Measurements from ENCODE around the gene INVS. TPM values are rescaled to one million over a fixed set of nuclear protein-coding genes. Genes with fewer than 3 reads are reported as not detected.

INVS gene
- total and polyA plus RNA-seq, 4 donors, result 11.8 to 33.1 (median 19.2) TPM

DNA sequence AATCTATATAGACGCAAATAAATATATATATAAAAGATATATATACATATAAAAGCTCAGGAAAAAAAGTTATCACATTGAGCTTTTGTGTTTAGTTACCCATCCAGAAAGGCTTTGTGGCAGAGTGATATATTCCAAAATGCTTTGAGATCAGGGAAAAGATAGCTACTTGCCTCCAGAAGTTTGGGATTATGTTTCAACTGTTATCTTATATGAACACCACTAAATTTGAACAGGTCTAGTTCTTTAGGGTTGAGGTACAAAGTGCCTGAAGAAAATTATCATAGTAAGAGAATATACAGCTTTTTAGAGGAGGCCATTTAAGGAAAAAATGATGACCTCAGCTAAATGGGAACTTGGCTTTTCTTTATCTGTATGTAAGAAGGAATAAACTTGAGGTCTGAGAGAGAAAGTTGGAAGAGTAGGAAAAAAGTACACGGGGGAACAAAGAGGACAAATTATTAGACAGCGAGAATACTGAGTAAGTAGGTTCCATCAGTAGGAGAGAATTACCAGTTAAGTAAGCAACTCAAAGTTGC is 2.6 kb upstream of the INVS start:
- 86% methylated on average over 2 of the region's 3 CpGs for WGBS (ENCODE audit: insufficient coverage)
- Histone ChIP-seq H3K27ac (ENCODE audit: low read depth, low read length) (no peak overlapping the region), H3K4me1 (ENCODE audit: control insufficient read depth, insufficient read depth, low read length) (peaks cover 7% of the 10 kb centered on the region), H3K36me3 (ENCODE audit: control insufficient read depth, insufficient read depth, low read length) (no peaks in the 10 kb centered on the region), H3K4me3 (ENCODE audit: low read depth, low read length) (no peak overlapping the region), H3K9me3 (ENCODE audit: control insufficient read depth, insufficient read depth, low read length) (no peaks in the 10 kb centered on the region), H3K27me3 (ENCODE audit: control insufficient read depth, insufficient read depth, low read length) (no peaks in the 10 kb centered on the region)
- no peak for DNase-seq (ENCODE audit: low read depth in 4 of 6, low spot score in 6 of 6)

DNA sequence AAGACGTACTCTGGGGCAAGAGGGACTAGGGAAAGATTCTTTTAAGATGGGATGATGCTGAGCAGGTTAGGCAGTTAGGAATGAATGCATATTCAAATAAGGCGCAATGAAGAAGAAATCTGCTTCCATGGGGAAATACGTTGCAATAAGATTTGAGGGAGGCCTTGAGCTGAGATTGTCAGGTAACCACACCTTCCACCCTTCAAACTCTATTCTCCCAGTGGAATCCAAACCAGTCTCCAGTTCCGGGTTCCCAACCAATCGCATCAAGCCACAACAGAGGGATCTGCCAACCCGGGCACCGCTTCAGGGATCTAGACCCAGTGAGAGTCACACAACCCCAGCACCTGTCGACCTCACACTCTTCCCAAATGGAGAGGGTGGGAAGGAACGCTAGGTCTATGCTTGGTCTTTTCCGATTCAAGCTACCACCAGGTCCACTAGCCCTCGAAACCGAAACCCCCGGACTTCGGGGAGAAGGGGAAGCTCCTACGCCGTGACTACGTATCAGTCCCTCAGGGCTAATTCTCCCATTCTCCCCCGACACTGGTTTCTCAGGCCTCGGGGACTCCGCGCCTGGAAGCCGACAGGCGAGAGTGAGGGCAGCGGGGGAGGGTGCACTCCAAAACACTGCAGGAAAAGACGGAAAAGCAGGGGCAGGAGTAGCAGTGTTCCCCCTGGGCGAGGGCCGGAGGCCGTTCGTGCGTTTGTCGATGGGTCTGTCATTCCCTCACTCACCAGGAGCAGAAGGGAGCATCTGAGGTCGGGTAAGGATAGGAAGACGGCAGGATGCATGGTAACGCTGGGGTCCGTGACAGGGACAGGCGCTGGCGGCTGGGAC is 777 bp upstream of the INVS start:
- Histone ChIP-seq H3K4me3 (ENCODE audit: low read depth, low read length) (peak overlapping the region; percentile 92), H3K9me3 (ENCODE audit: control insufficient read depth, insufficient read depth, low read length) (no peaks in the 10 kb centered on the region), H3K36me3 (ENCODE audit: control insufficient read depth, insufficient read depth, low read length) (no peaks in the 10 kb centered on the region), H3K4me1 (ENCODE audit: control insufficient read depth, insufficient read depth, low read length) (peaks cover 7% of the 10 kb centered on the region), H3K27me3 (ENCODE audit: control insufficient read depth, insufficient read depth, low read length) (no peaks in the 10 kb centered on the region), H3K27ac (ENCODE audit: low read depth, low read length) (peak overlapping the region; percentile 89)
- 2% methylated on average over 18 of the region's 37 CpGs for WGBS (ENCODE audit: insufficient coverage)
- peak in 3 of 6 donors; percentile 9 to 53 (median 44) for DNase-seq (ENCODE audit: low read depth in 4 of 6, low spot score in 6 of 6)

DNA sequence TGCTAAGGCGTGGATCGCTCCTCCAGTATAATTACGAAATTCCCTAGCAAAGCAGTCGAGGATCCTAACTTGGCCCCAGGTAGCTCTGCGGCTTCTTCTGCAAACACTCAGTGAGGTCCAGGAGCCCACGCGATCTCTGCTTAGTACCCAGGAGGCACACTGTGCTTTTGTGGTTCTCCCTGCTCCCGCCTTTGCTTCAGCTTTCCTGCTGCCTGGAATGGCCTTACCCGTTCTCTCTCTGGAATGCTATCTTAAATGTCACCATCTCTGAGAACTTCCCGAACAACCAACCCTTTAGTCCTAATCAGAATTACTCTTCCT is 639 bp downstream of the INVS start:
- H3K27ac ChIP-seq (ENCODE audit: low read depth, low read length), result peak overlapping the region; percentile 95
- peak overlapping the region; percentile 92 for H3K4me3 ChIP-seq (ENCODE audit: low read depth, low read length)
- peaks cover 7% of the 10 kb centered on the region for H3K4me1 ChIP-seq (ENCODE audit: control insufficient read depth, insufficient read depth, low read length)
- no peaks in the 10 kb centered on the region for H3K9me3 ChIP-seq (ENCODE audit: control insufficient read depth, insufficient read depth, low read length)
- 6% methylated on average over 9 of the region's 10 CpGs for WGBS (ENCODE audit: insufficient coverage)
- H3K27me3 ChIP-seq (ENCODE audit: control insufficient read depth, insufficient read depth, low read length), result no peaks in the 10 kb centered on the region
- H3K36me3 ChIP-seq (ENCODE audit: control insufficient read depth, insufficient read depth, low read length), result no peaks in the 10 kb centered on the region
- peak in 1 of 6 donors; percentile 38 for DNase-seq (ENCODE audit: low read depth in 4 of 6, low spot score in 6 of 6)

DNA sequence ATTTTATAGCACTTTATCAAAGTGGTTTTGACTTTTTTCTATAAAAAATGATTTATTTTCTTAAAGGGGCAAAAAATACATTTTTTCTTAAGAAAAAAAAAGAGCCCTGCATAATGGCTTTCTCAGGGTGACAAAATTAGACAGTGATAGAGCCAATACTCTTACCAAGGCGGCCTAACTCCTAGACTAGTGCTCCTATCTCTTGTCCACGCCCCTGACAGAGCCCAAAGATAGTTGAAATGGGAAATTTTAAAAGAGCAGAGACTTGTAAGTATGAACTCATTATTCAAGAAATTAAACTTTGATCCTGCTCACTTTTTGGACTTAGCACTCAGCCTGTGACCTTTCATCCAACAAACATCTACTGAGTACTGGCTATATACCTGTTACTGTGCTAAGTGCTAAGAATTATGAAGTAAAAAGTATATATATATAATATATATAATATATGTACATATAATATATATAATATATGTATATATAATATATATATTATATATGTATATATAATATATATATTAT is 1.2 kb downstream of the INVS start:
- no peaks in the 10 kb centered on the region for H3K36me3 ChIP-seq (ENCODE audit: control insufficient read depth, insufficient read depth, low read length)
- H3K27ac ChIP-seq (ENCODE audit: low read depth, low read length), result peak overlapping the region; percentile 95
- peak overlapping the region; percentile 92 for H3K4me3 ChIP-seq (ENCODE audit: low read depth, low read length)
- DNase-seq (ENCODE audit: low read depth in 4 of 6, low spot score in 6 of 6), result no peak
- H3K4me1 ChIP-seq (ENCODE audit: control insufficient read depth, insufficient read depth, low read length), result peaks cover 7% of the 10 kb centered on the region
- no peaks in the 10 kb centered on the region for H3K27me3 ChIP-seq (ENCODE audit: control insufficient read depth, insufficient read depth, low read length)
- H3K9me3 ChIP-seq (ENCODE audit: control insufficient read depth, insufficient read depth, low read length), result no peaks in the 10 kb centered on the region
- no CpG with 5 or more reads among the region's 2 CpGs for WGBS (ENCODE audit: insufficient coverage)

DNA sequence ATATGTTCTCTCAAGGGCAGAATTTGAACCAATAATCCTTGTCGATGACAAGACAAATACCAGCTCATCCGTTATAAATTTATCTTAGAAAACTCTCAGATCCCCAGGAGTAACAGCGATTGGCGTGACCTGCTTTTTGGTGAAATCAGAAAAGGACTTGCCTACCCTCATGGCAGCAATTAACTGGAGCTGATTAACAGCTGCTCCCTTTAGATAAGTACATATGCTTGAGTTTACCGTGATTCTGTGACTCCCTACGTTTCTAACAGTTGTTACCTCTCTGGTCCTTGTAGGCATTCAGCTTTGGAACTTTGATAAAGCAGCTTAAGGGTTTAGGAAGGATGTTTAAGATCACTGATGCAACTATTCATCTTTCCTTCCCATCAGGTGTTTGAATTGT is 2.6 kb downstream of the INVS start:
- no peak for DNase-seq (ENCODE audit: low read depth in 4 of 6, low spot score in 6 of 6)
- Histone ChIP-seq H3K4me3 (ENCODE audit: low read depth, low read length) (no peak overlapping the region), H3K36me3 (ENCODE audit: control insufficient read depth, insufficient read depth, low read length) (no peaks in the 10 kb centered on the region), H3K4me1 (ENCODE audit: control insufficient read depth, insufficient read depth, low read length) (peaks cover 7% of the 10 kb centered on the region), H3K27ac (ENCODE audit: low read depth, low read length) (no peak overlapping the region), H3K9me3 (ENCODE audit: control insufficient read depth, insufficient read depth, low read length) (no peaks in the 10 kb centered on the region), H3K27me3 (ENCODE audit: control insufficient read depth, insufficient read depth, low read length) (no peaks in the 10 kb centered on the region)
- 100% methylated on average over 1 of the region's 6 CpGs for WGBS (ENCODE audit: insufficient coverage)

DNA sequence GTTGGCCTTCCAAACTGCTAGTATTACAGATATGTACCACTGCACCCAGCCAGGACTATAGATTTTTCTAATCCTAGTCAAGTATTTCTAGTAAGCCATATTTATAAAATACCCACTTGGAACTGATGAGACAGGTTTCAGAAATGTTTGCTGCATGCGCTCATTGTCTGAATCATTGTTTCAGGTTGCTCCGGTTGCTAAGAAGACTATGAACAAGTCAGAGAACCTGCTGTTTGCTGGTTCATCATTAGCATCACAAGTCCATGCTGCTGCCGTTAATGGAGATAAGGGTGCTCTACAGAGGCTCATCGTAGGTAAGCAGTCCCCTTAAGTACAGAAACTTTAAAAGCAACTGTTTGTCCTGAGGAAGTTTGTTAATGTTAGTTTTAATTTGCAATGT is 5.3 kb downstream of the INVS start:
- Histone ChIP-seq H3K4me3 (ENCODE audit: low read depth, low read length) (no peak overlapping the region), H3K27me3 (ENCODE audit: control insufficient read depth, insufficient read depth, low read length) (no peaks in the 10 kb centered on the region), H3K36me3 (ENCODE audit: control insufficient read depth, insufficient read depth, low read length) (no peaks in the 10 kb centered on the region), H3K4me1 (ENCODE audit: control insufficient read depth, insufficient read depth, low read length) (no peaks in the 10 kb centered on the region), H3K9me3 (ENCODE audit: control insufficient read depth, insufficient read depth, low read length) (no peaks in the 10 kb centered on the region), H3K27ac (ENCODE audit: low read depth, low read length) (no peak overlapping the region)
- 90% methylated on average over 2 of the region's 4 CpGs for WGBS (ENCODE audit: insufficient coverage)
- DNase-seq (ENCODE audit: low read depth in 4 of 6, low spot score in 6 of 6), result no peak

DNA sequence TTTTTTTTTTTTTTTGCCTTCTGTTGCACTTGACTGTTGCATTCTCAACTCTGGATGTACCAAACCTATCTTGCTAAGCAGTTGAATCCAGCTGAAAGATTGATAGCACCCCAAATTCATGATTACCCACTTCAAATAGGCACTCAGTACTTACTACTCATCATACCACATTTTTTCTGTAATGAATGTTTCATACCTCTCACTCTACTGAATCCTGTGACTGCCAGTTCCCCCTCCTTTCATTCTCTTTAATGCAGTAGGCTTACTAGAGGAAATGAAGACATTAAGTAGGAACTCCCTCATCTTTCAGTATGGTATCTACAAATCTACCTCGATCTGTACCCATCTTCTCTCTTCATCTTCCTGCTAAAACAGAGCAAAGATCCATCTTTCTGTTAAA is 6.8 kb downstream of the INVS start:
- WGBS (ENCODE audit: insufficient coverage), result 0% methylated on average over 1 of the region's 1 CpG
- Histone ChIP-seq H3K9me3 (ENCODE audit: control insufficient read depth, insufficient read depth, low read length) (no peaks in the 10 kb centered on the region), H3K36me3 (ENCODE audit: control insufficient read depth, insufficient read depth, low read length) (no peaks in the 10 kb centered on the region), H3K4me1 (ENCODE audit: control insufficient read depth, insufficient read depth, low read length) (no peaks in the 10 kb centered on the region), H3K4me3 (ENCODE audit: low read depth, low read length) (no peak overlapping the region), H3K27me3 (ENCODE audit: control insufficient read depth, insufficient read depth, low read length) (no peaks in the 10 kb centered on the region), H3K27ac (ENCODE audit: low read depth, low read length) (no peak overlapping the region)
- no peak for DNase-seq (ENCODE audit: low read depth in 4 of 6, low spot score in 6 of 6)

DNA sequence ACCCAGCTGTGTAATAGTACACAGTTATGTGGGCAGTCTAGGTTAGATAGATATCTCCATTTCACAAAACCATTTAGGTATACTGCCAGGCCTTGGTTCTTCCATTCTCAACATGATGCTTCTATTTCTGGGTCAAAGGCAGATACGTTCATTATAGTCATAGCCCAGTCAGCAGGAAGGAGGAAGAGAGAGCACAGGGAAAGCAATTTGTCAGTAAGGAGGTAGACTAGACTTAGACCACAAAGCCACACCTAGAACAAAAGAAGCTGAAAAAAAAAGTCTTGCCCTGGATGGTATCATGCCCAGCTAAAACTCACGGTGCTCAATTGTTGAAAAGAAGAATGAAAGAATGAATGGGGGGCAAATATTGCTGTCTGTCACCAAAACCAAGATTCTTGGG is 7.6 kb downstream of the INVS start:
- 80% methylated on average over 1 of the region's 2 CpGs for WGBS (ENCODE audit: insufficient coverage)
- no peaks in the 10 kb centered on the region for H3K9me3 ChIP-seq (ENCODE audit: control insufficient read depth, insufficient read depth, low read length)
- H3K27me3 ChIP-seq (ENCODE audit: control insufficient read depth, insufficient read depth, low read length), result no peaks in the 10 kb centered on the region
- H3K36me3 ChIP-seq (ENCODE audit: control insufficient read depth, insufficient read depth, low read length), result no peaks in the 10 kb centered on the region
- H3K4me1 ChIP-seq (ENCODE audit: control insufficient read depth, insufficient read depth, low read length), result no peaks in the 10 kb centered on the region
- H3K27ac ChIP-seq (ENCODE audit: low read depth, low read length), result no peak overlapping the region
- H3K4me3 ChIP-seq (ENCODE audit: low read depth, low read length), result no peak overlapping the region
- DNase-seq (ENCODE audit: low read depth in 4 of 6, low spot score in 6 of 6), result no peak

DNA sequence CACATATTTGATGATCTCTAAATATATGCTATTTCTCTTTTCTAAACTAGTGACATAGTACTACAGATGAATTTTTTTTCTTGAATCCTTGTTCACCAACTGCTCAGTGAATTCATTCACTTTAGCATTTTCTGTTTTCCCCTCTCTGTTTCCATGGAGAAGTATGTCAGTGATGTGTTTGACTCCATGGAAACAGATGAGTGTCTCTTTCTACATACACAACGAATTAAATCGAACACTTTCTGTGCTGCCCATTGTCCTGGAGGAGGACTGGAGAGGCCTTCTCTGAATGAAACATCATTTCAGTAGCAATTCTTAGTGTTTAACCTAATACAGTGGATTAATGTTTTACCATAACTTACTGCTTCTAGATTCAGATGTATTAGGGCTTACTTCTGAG is 9.5 kb downstream of the INVS start:
- Histone ChIP-seq H3K4me1 (ENCODE audit: control insufficient read depth, insufficient read depth, low read length) (no peaks in the 10 kb centered on the region), H3K9me3 (ENCODE audit: control insufficient read depth, insufficient read depth, low read length) (no peaks in the 10 kb centered on the region), H3K36me3 (ENCODE audit: control insufficient read depth, insufficient read depth, low read length) (no peaks in the 10 kb centered on the region), H3K27me3 (ENCODE audit: control insufficient read depth, insufficient read depth, low read length) (no peaks in the 10 kb centered on the region), H3K4me3 (ENCODE audit: low read depth, low read length) (no peak overlapping the region), H3K27ac (ENCODE audit: low read depth, low read length) (no peak overlapping the region)
- WGBS (ENCODE audit: insufficient coverage), result no CpG with 5 or more reads among the region's 2 CpGs
- DNase-seq (ENCODE audit: low read depth in 4 of 6, low spot score in 6 of 6), result peak in 5 of 6 donors; percentile 39 to 87 (median 58)

DNA sequence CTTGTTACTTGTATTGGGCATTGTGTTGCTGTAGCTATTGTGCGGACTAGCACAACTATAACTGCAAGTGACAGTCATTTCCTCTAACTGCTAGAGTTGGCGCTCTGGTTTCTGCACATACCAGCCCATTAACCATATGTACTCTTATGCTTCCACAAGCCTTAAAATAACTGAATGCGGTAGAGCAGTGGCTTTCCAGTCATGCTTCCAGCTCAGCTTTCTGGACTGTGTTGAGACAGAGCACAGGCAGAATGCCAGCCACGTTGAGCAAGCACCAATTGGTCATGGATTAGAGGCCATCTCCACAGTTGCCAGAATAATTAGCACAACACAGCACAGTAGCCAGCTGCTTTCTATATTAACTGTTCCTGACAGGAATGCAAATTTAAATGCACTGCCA is 12.2 kb downstream of the INVS start:
- H3K27ac ChIP-seq (ENCODE audit: low read depth, low read length), result no peak overlapping the region
- H3K4me1 ChIP-seq (ENCODE audit: control insufficient read depth, insufficient read depth, low read length), result no peaks in the 10 kb centered on the region
- H3K27me3 ChIP-seq (ENCODE audit: control insufficient read depth, insufficient read depth, low read length), result no peaks in the 10 kb centered on the region
- no peaks in the 10 kb centered on the region for H3K36me3 ChIP-seq (ENCODE audit: control insufficient read depth, insufficient read depth, low read length)
- no peaks in the 10 kb centered on the region for H3K9me3 ChIP-seq (ENCODE audit: control insufficient read depth, insufficient read depth, low read length)
- 0% methylated on average over 3 of the region's 4 CpGs for WGBS (ENCODE audit: insufficient coverage)
- peak in 5 of 6 donors; percentile 57 to 96 (median 80) for DNase-seq (ENCODE audit: low read depth in 4 of 6, low spot score in 6 of 6)
- no peak overlapping the region for H3K4me3 ChIP-seq (ENCODE audit: low read depth, low read length)
